Small intestine (tissue), 7 donors: ENCODE results near the gene CSPG4. TPM values are rescaled to one million over a fixed set of nuclear protein-coding genes. Genes with fewer than 3 reads are reported as not detected.
A peak's percentile ranks its signal among the peaks of the same experiment; 100 is the strongest.
"Not testable (repeated sequence)": the region's sequence is repeated elsewhere in the genome, so short reads cannot be mapped to it uniquely, and the experiment has no call there.

ENCODE experiments used
- DNase-seq, 2 donors: peaks; one replicate each; pipeline versions ENCODE4 v3.0.0 to v3.0.0-alpha.2; 2013
- FAIRE-seq: peaks from 2 replicates; lab custom pipeline; 2012; peaks lifted over from hg19 to GRCh38; lab: Jason Lieb, UNC
- H3K27ac ChIP-seq, 3 donors: one replicate each; pipeline ENCODE4 v1.5.1; 2013; ENCODE audit warnings: low read length in 2 of 3, mild to moderate bottlenecking in 2 of 3, control low read depth in 1 of 3, inconsistent platforms in 1 of 3, low read depth in 1 of 3, moderate library complexity in 1 of 3
- H3K27me3 ChIP-seq, 3 donors: one replicate each; pipeline ENCODE4 v1.6.1; 2013; ENCODE audit warnings: low read length in 3 of 3, inconsistent platforms in 1 of 3; ENCODE audit not compliant: control insufficient read depth in 3 of 3, insufficient read depth in 3 of 3
- H3K36me3 ChIP-seq, 3 donors: one replicate each; pipeline ENCODE4 v1.6.1; 2013; ENCODE audit warnings: low read length in 3 of 3, inconsistent platforms in 1 of 3, low read depth in 1 of 3, mild to moderate bottlenecking in 1 of 3, moderate library complexity in 1 of 3; ENCODE audit not compliant: control insufficient read depth in 3 of 3, insufficient read depth in 2 of 3
- H3K4me1 ChIP-seq, 3 donors: one replicate each; pipeline ENCODE4 v1.6.1; 2013; ENCODE audit warnings: low read length in 2 of 3, inconsistent platforms in 1 of 3, low read depth in 1 of 3, mild to moderate bottlenecking in 1 of 3, moderate library complexity in 1 of 3; ENCODE audit not compliant: control insufficient read depth in 3 of 3, insufficient read depth in 2 of 3
- H3K4me3 ChIP-seq, 3 donors: one replicate each; pipeline ENCODE4 v1.5.1; 2013; ENCODE audit warnings: low read length in 3 of 3, control low read depth in 1 of 3, inconsistent platforms in 1 of 3, low read depth in 1 of 3, mild to moderate bottlenecking in 1 of 3, moderate library complexity in 1 of 3
- H3K9me3 ChIP-seq, 2 donors: one replicate each; pipeline ENCODE4 v1.6.1; 2013; ENCODE audit warnings: low read depth in 1 of 2, low read length in 1 of 2; ENCODE audit not compliant: control insufficient read depth in 2 of 2, insufficient read depth in 1 of 2
- WGBS, 3 donors: extraction: QIAGEN DNeasy Blood & Tissue Kit; methylation state at CpG; one replicate each; pipeline ENCODE4 v1.1.7; 2013; 5-methylcytosine and 5-hydroxymethylcytosine counted together
- polyA plus RNA-seq, 4 donors: library from polyadenylated mRNA; stranded (reverse) in 3 of 4; unstranded in 1 of 4; fragments of 200-250 nt in 3 of 4; fragments of 120-200 nt in 1 of 4; gene quantifications; one replicate each; pipeline versions ENCODE4 v1.2.1 to v1.2.3, GENCODE V29; 2013
- donor health status: healthy with polysubstance abuse.
- donor health status: control.
- donor health status: control.
- donor health status: Bipolar disorder and iron deficiency.
- donor health status: healthy.

CSPG4 gene
- polyA plus RNA-seq, 4 donors, result 0.22 to 7.2 (median 2.5) TPM

- no peaks in the 10 kb centered on the region for H3K9me3 ChIP-seq
- no peaks in the 10 kb centered on the region for H3K27me3 ChIP-seq
- no peak overlapping the region for H3K27ac ChIP-seq
- no peaks in the 10 kb centered on the region for H3K4me1 ChIP-seq
- 81 to 90% (median 85%) methylated on average over 13 to 14 of the region's 14 CpGs for WGBS, 3 donors
- peaks cover 0 to 9% (median 0%) of the 10 kb centered on the region in 3 donors for H3K36me3 ChIP-seq
- H3K4me3 ChIP-seq, result no peak overlapping the region
- no peak for DNase-seq
- no peak for FAIRE-seq
Observed at GRCh38 chr15:75705854-75706681, 6.6 kb downstream of the CSPG4 start.

GRCh38 chr15:75705375-75705774, 7.3 kb downstream of the CSPG4 start:
- H3K27ac ChIP-seq, DNase-seq, H3K4me3 ChIP-seq, H3K27me3 ChIP-seq, FAIRE-seq, H3K9me3 ChIP-seq, H3K4me1 ChIP-seq, H3K36me3 ChIP-seq: not testable (repeated sequence)
- 84 to 86% (median 86%) methylated on average over 5 of the region's 5 CpGs for WGBS, 3 donors

- Histone ChIP-seq H3K4me3 (no peak overlapping the region), H3K4me1 (peaks cover 0 to 4% (median 0%) of the 10 kb centered on the region in 3 donors), H3K27me3 (no peaks in the 10 kb centered on the region), H3K9me3 (no peaks in the 10 kb centered on the region), H3K36me3 (peaks cover 0 to 9% (median 0%) of the 10 kb centered on the region in 3 donors), H3K27ac (no peak overlapping the region)
- WGBS, 3 donors, result 93 to 94% (median 93%) methylated on average over 9 of the region's 9 CpGs
- FAIRE-seq (no peak), DNase-seq (no peak)
Observed at GRCh38 chr15:75704618-75705017, 8.0 kb downstream of the CSPG4 start.

- WGBS, 3 donors, result 78 to 88% (median 82%) methylated on average over 6 of the region's 6 CpGs
- Histone ChIP-seq H3K4me3 (no peak overlapping the region), H3K27me3 (no peaks in the 10 kb centered on the region), H3K36me3 (peaks cover 0 to 9% (median 0%) of the 10 kb centered on the region in 3 donors), H3K4me1 (peaks cover 0 to 6% (median 0%) of the 10 kb centered on the region in 3 donors), H3K27ac (peak overlapping the region in 1 of 3 donors; percentile 41), H3K9me3 (no peaks in the 10 kb centered on the region)
- FAIRE-seq (no peak), DNase-seq (no peak)
Observed at GRCh38 chr15:75704263-75704615, 8.4 kb downstream of the CSPG4 start.

DNA sequence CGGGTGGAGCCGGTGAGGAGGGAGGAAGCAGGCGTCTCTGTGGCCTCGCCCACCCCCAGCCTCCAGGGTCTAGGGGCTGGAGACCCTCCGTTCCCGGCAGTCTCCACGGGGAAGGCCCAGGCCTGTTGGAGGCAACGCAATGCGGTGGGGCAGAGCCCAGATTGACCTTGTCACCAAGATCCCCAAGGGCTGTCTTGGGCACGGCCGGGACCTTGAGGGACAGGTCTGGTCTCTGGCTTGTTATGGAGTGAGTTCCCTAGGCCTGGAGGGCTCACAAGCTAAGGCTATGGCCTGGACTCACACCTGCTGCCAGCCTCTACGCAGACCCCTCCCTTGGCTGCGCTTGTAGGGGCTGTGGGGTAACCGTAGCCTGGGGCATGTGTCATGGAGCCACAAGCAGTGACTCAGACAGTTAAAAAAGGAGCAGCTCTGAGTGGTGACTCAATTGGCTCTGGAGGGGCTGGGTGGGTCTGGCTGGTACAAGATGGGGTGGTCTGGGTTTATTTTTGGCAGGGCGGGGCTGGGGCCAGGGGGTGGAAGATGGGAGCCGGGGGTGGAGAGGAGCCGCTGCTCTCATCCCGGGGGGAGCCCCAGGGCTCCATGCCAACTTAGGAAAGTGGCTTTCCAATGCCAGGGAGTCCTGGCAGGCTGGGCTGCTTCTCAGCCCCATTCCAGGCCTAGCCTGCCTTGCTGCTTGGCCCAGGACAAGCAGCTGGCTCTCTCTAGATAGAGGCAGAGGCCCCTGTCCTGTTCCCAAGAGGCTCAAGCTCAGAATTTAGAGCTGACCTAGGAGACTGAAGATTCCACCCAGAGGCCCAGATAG, 9.0 kb downstream of the CSPG4 start:
- FAIRE-seq, H3K27me3 ChIP-seq, H3K36me3 ChIP-seq, DNase-seq, H3K4me3 ChIP-seq, H3K4me1 ChIP-seq, H3K9me3 ChIP-seq: not testable (repeated sequence)
- 81 to 94% (median 90%) methylated on average over 5 to 8 of the region's 18 CpGs for WGBS, 3 donors
- H3K27ac ChIP-seq, result peak overlapping the region in 1 of 3 donors; percentile 41

- peaks cover 0 to 9% (median 0%) of the 10 kb centered on the region in 3 donors for H3K36me3 ChIP-seq
- H3K27me3 ChIP-seq, result no peaks in the 10 kb centered on the region
- no peak overlapping the region for H3K27ac ChIP-seq
Observed at GRCh38 chr15:75702436-75702835, 10.2 kb downstream of the CSPG4 start.

GRCh38 chr15:75701071-75702003, 11.3 kb downstream of the CSPG4 start:
- H3K9me3 ChIP-seq, H3K36me3 ChIP-seq, FAIRE-seq, H3K4me3 ChIP-seq, DNase-seq, H3K4me1 ChIP-seq, H3K27me3 ChIP-seq: not testable (repeated sequence)
- peak overlapping the region in 1 of 3 donors; percentile 29 for H3K27ac ChIP-seq
- WGBS, 3 donors, result 76 to 78% (median 78%) methylated on average over 10 to 13 of the region's 13 CpGs

More at GRCh38 chr15:75702436-75702835, 10.2 kb downstream of the CSPG4 start:
- DNase-seq, result no peak
- Histone ChIP-seq H3K4me1 (peaks cover 0 to 6% (median 0%) of the 10 kb centered on the region in 3 donors), H3K4me3 (no peak overlapping the region), H3K9me3 (no peaks in the 10 kb centered on the region)
- 55 to 74% (median 60%) methylated on average over 5 to 6 of the region's 6 CpGs for WGBS, 3 donors
- FAIRE-seq, result no peak
